K562 (cell line): Measurements from ENCODE around the gene ZNF124. TPM values are rescaled to one million over a fixed set of nuclear protein-coding genes. Genes with fewer than 3 reads are reported as not detected.

Source experiments
- EP300 ChIP-seq: IDR thresholded peaks from 2 replicates; pipeline ENCODE4 v1.6.1; 2012; ENCODE audit warnings: low read length, improper control_type of control experiment
- ESRRB ChIP-seq: fragments of 250-450 bp; sonication (Bioruptor Pico); IDR thresholded peaks from 2 replicates; pipeline ENCODE4 v1.5.0; 2020; ENCODE audit warnings: mild to moderate bottlenecking, moderate library complexity, borderline replicate concordance
- SRSF3 ChIP-seq: fragments of 200-400 bp; formaldehyde crosslinking; IDR thresholded peaks from 2 replicates; pipeline ENCODE4 v1.6.1; 2016; ENCODE audit warnings: mild to moderate bottlenecking, low read length, moderate library complexity; ENCODE audit not compliant: insufficient read depth
- ZNF134 ChIP-seq: fragments of 250-450 bp; sonication (Bioruptor Pico); conservative IDR thresholded peaks from 2 replicates; pipeline ENCODE4 v1.4.0; 2020
- ZNF140 ChIP-seq: fragments of 250-450 bp; sonication (Bioruptor Pico); IDR thresholded peaks from 2 replicates; pipeline ENCODE4 v1.8.0; 2021; ENCODE audit warnings: moderate library complexity, mild to moderate bottlenecking, inconsistent platforms
- ZNF146 ChIP-seq: IDR thresholded peaks from one replicate; pipeline ENCODE4 v1.6.1; 2018; ENCODE audit warnings: missing compliant biosample characterization; ENCODE audit not compliant: unreplicated experiment
- ZNF384 ChIP-seq: IDR thresholded peaks from 2 replicates; pipeline ENCODE4 v1.6.1; 2012; ENCODE audit warnings: low read depth, low read length, improper control_type of control experiment
- polyA plus RNA-seq, 8 experiments: library from polyadenylated mRNA; depleted of rRNA in 4 of 8; stranded (reverse) in 5 of 8; unstranded in 3 of 8; fragments of >200 nt; fragmentation: Nextera tagmentation in 2 of 8; fragmentation: Illumina TruSeq in 1 of 8; extraction: Ambion mirVana in 2 of 8; extraction: Trizol in 1 of 8; gene quantifications; 2 replicates each; pipeline versions ENCODE4 v1.2.1 to v1.2.3, GENCODE V29; 2011 to 2014; ENCODE audit warnings: inconsistent platforms in 1 of 8, missing spikeins in 1 of 8
- total RNA-seq, 7 experiments: library from RNA; depleted of rRNA in 6 of 7; stranded (reverse); fragments of >200 nt in 6 of 7; fragmentation: Illumina TruSeq in 2 of 7; extraction: Trizol in 2 of 7; gene quantifications; 2 replicates each; pipeline versions ENCODE4 v1.2.1 to v1.2.3, GENCODE V29; 2011 to 2021; ENCODE audit warnings: low replicate concordance in 1 of 7
- TF ChIP-seq, protein P1 (sequence below): fragments of 450-650 bp; IDR thresholded peaks from 2 replicates; pipeline ENCODE4 v1.6.1; 2016; ENCODE audit warnings: low read depth
- TF ChIP-seq, protein P2 (sequence below): fragments of 250-450 bp; sonication (Bioruptor Pico); IDR thresholded peaks from 2 replicates; pipeline ENCODE4 v1.5.0; 2021
- TF ChIP-seq, protein P3 (sequence below): fragments of 250-450 bp; sonication (Bioruptor Pico); IDR thresholded peaks from 2 replicates; pipeline ENCODE4 v1.8.0; 2021; ENCODE audit warnings: mild to moderate bottlenecking, moderate library complexity
- TF ChIP-seq, protein P4 (sequence below): fragments of 450-650 bp; IDR thresholded peaks from 2 replicates; pipeline ENCODE4 v1.6.1; 2016; ENCODE audit warnings: mild to moderate bottlenecking
- TF ChIP-seq, protein P5 (sequence below), 2 experiments: fragments of 450-650 bp in 1 of 2; sonication (generic) in 1 of 2; formaldehyde crosslinking in 1 of 2; IDR thresholded peaks in 1 of 2; conservative IDR thresholded peaks in 1 of 2; 2 replicates each; pipeline versions ENCODE4 v1.6.1 to v1.8.1; 2016 to 2023; ENCODE audit warnings: mild to moderate bottlenecking in 2 of 2, moderate library complexity in 2 of 2, inconsistent platforms in 1 of 2, missing genetic modification reagents in 1 of 2

ZNF124 gene
- total and polyA plus RNA-seq, 9 of the 15 experiments (the other 6 are each of a cell fraction or from before 2014, with no cell fraction given), result 7.6 to 71.5 (median 20.2) TPM

DNA sequence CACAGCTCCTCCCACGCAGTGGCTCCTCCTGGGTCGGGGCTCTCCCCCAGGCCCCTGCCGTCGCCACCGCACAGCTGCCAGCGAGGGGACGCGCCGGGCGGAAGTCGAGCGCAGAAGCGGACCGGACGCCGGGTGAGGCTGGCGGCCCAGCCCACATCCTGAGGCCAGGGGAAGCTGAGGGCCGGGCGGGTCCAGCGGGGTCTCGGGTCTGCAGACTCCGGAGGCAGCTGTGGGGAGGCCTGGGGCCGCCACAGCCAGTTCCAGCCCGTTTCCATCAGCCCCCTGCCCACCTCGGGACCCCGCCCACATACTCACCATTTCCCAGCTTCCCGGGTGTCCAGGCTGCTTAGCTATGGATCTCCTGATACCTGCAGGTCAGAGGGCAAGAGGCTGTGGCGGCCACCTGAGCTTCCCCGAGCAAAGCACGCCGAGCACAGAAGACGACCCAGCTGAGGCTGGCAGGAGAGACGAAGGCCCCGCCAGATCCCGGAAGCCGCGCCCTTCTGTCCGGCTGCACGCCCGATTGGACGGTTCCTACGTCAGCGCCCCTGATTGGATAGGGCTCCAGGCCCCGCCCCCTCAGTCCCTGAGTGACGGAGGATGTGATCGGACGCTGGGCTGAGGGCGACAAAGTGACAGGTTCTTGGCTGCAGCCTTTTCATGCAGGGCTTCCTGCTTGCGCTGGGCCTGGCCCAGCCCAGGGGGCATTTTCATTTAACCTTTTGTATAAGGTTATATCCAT is 38.7 kb upstream of the ZNF124 start (continued):
- TF ChIP-seq, protein P1, sequence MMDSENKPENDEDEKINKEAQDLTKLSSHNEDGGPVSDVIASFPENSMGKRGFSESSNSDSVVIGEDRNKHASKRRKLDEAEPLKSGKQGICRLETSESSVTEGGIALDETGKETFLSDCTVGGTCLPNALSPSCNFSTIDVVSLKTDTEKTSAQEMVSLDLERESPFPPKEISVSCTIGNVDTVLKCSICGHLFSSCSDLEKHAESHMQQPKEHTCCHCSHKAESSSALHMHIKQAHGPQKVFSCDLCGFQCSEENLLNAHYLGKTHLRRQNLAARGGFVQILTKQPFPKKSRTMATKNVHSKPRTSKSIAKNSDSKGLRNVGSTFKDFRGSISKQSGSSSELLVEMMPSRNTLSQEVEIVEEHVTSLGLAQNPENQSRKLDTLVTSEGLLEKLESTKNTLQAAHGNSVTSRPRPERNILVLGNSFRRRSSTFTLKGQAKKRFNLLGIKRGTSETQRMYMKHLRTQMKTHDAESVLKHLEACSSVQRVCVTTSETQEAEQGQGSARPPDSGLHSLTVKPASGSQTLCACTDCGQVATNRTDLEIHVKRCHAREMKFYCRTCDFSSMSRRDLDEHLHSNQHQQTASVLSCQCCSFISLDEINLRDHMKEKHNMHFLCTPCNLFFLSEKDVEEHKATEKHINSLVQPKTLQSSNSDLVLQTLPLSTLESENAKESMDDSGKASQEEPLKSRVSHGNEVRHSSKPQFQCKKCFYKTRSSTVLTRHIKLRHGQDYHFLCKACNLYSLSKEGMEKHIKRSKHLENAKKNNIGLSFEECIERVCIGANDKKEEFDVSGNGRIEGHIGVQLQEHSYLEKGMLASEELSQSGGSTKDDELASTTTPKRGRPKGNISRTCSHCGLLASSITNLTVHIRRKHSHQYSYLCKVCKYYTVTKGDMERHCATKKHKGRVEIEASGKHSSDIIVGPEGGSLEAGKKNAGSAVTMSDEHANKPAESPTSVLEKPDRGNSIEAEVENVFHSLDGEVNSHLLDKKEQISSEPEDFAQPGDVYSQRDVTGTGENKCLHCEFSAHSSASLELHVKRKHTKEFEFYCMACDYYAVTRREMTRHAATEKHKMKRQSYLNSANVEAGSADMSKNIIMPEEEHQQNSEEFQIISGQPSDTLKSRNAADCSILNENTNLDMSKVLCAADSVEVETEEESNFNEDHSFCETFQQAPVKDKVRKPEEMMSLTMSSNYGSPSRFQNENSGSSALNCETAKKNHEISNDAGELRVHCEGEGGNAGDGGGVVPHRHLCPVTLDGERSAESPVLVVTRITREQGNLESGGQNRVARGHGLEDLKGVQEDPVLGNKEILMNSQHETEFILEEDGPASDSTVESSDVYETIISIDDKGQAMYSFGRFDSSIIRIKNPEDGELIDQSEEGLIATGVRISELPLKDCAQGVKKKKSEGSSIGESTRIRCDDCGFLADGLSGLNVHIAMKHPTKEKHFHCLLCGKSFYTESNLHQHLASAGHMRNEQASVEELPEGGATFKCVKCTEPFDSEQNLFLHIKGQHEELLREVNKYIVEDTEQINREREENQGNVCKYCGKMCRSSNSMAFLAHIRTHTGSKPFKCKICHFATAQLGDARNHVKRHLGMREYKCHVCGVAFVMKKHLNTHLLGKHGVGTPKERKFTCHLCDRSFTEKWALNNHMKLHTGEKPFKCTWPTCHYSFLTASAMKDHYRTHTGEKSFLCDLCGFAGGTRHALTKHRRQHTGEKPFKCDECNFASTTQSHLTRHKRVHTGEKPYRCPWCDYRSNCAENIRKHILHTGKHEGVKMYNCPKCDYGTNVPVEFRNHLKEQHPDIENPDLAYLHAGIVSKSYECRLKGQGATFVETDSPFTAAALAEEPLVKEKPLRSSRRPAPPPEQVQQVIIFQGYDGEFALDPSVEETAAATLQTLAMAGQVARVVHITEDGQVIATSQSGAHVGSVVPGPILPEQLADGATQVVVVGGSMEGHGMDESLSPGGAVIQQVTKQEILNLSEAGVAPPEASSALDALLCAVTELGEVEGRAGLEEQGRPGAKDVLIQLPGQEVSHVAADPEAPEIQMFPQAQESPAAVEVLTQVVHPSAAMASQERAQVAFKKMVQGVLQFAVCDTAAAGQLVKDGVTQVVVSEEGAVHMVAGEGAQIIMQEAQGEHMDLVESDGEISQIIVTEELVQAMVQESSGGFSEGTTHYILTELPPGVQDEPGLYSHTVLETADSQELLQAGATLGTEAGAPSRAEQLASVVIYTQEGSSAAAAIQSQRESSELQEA, result no peak
- TF ChIP-seq, protein P2, sequence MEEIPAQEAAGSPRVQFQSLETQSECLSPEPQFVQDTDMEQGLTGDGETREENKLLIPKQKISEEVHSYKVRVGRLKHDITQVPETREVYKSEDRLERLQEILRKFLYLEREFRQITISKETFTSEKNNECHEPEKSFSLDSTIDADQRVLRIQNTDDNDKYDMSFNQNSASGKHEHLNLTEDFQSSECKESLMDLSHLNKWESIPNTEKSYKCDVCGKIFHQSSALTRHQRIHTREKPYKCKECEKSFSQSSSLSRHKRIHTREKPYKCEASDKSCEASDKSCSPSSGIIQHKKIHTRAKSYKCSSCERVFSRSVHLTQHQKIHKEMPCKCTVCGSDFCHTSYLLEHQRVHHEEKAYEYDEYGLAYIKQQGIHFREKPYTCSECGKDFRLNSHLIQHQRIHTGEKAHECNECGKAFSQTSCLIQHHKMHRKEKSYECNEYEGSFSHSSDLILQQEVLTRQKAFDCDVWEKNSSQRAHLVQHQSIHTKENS (CRISPR knock-in tag), result no peak
- TF ChIP-seq, protein P3, sequence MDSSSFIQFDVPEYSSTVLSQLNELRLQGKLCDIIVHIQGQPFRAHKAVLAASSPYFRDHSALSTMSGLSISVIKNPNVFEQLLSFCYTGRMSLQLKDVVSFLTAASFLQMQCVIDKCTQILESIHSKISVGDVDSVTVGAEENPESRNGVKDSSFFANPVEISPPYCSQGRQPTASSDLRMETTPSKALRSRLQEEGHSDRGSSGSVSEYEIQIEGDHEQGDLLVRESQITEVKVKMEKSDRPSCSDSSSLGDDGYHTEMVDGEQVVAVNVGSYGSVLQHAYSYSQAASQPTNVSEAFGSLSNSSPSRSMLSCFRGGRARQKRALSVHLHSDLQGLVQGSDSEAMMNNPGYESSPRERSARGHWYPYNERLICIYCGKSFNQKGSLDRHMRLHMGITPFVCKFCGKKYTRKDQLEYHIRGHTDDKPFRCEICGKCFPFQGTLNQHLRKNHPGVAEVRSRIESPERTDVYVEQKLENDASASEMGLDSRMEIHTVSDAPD, result no peak
- TF ChIP-seq ZNF134 (CRISPR knock-in tag), result 0 out of 2 replicates have a peak, but pooled peaks have one; percentile 18
- no peak for TF ChIP-seq SRSF3
- no peak for TF ChIP-seq ZNF146 (CRISPR knock-in tag)
- no peak for TF ChIP-seq ESRRB
- no peak for TF ChIP-seq ZNF384
- TF ChIP-seq, protein P4, sequence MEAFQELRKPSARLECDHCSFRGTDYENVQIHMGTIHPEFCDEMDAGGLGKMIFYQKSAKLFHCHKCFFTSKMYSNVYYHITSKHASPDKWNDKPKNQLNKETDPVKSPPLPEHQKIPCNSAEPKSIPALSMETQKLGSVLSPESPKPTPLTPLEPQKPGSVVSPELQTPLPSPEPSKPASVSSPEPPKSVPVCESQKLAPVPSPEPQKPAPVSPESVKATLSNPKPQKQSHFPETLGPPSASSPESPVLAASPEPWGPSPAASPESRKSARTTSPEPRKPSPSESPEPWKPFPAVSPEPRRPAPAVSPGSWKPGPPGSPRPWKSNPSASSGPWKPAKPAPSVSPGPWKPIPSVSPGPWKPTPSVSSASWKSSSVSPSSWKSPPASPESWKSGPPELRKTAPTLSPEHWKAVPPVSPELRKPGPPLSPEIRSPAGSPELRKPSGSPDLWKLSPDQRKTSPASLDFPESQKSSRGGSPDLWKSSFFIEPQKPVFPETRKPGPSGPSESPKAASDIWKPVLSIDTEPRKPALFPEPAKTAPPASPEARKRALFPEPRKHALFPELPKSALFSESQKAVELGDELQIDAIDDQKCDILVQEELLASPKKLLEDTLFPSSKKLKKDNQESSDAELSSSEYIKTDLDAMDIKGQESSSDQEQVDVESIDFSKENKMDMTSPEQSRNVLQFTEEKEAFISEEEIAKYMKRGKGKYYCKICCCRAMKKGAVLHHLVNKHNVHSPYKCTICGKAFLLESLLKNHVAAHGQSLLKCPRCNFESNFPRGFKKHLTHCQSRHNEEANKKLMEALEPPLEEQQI, result no peak
- TF ChIP-seq, protein P5, sequence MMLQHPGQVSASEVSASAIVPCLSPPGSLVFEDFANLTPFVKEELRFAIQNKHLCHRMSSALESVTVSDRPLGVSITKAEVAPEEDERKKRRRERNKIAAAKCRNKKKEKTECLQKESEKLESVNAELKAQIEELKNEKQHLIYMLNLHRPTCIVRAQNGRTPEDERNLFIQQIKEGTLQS (IDR thresholded peaks at IDR 0.05), result no peak
- TF ChIP-seq, protein P5 (CRISPR knock-in tag; conservative IDR thresholded peaks at IDR 0.05), result no peak
- no peak for TF ChIP-seq EP300
- no peak for TF ChIP-seq ZNF140
